ENCODE measurements around the gene MASTL.

DNA sequence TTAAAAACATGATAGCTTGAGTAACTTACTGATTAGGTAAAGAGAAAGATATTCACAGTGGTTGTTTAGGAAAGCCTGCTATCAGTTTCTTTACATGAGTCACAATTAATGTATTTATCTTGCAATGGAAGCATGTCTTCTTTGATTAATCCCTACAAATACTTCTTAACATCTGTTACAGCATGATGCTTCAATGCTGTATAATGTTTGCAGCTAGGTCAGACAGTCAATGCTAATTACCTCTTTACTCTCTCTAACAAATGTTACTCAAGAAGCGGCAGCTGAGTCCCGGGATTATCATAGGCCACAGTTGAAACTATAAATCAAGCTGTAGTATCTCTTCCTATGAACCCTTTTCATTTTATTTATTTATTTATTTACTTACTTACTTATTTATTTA lies 52.2 kb downstream of the MASTL start:
- TF ChIP-seq, protein P1, sequence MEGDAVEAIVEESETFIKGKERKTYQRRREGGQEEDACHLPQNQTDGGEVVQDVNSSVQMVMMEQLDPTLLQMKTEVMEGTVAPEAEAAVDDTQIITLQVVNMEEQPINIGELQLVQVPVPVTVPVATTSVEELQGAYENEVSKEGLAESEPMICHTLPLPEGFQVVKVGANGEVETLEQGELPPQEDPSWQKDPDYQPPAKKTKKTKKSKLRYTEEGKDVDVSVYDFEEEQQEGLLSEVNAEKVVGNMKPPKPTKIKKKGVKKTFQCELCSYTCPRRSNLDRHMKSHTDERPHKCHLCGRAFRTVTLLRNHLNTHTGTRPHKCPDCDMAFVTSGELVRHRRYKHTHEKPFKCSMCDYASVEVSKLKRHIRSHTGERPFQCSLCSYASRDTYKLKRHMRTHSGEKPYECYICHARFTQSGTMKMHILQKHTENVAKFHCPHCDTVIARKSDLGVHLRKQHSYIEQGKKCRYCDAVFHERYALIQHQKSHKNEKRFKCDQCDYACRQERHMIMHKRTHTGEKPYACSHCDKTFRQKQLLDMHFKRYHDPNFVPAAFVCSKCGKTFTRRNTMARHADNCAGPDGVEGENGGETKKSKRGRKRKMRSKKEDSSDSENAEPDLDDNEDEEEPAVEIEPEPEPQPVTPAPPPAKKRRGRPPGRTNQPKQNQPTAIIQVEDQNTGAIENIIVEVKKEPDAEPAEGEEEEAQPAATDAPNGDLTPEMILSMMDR (IDR thresholded peaks at IDR 0.05), result no peak
- TF ChIP-seq POLR2AphosphoS5 (IDR thresholded peaks at IDR 0.05; ENCODE audit: low read depth, low read length) (no peak), SIN3A (IDR thresholded peaks at IDR 0.05; ENCODE audit: borderline replicate concordance, insufficient read depth, low read depth, low read length) (no peak), TCF7L2 (IDR thresholded peaks at IDR 0.05; ENCODE audit: low read depth, low read length) (no peak)
- TF ChIP-seq, protein P2, sequence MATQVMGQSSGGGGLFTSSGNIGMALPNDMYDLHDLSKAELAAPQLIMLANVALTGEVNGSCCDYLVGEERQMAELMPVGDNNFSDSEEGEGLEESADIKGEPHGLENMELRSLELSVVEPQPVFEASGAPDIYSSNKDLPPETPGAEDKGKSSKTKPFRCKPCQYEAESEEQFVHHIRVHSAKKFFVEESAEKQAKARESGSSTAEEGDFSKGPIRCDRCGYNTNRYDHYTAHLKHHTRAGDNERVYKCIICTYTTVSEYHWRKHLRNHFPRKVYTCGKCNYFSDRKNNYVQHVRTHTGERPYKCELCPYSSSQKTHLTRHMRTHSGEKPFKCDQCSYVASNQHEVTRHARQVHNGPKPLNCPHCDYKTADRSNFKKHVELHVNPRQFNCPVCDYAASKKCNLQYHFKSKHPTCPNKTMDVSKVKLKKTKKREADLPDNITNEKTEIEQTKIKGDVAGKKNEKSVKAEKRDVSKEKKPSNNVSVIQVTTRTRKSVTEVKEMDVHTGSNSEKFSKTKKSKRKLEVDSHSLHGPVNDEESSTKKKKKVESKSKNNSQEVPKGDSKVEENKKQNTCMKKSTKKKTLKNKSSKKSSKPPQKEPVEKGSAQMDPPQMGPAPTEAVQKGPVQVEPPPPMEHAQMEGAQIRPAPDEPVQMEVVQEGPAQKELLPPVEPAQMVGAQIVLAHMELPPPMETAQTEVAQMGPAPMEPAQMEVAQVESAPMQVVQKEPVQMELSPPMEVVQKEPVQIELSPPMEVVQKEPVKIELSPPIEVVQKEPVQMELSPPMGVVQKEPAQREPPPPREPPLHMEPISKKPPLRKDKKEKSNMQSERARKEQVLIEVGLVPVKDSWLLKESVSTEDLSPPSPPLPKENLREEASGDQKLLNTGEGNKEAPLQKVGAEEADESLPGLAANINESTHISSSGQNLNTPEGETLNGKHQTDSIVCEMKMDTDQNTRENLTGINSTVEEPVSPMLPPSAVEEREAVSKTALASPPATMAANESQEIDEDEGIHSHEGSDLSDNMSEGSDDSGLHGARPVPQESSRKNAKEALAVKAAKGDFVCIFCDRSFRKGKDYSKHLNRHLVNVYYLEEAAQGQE (IDR thresholded peaks at IDR 0.05; ENCODE audit: insufficient read depth in 1 of 2, low read depth in 2 of 2, low read length in 1 of 2), result no peak
